ENCODE results near the gene ADGRL2.

DNA sequence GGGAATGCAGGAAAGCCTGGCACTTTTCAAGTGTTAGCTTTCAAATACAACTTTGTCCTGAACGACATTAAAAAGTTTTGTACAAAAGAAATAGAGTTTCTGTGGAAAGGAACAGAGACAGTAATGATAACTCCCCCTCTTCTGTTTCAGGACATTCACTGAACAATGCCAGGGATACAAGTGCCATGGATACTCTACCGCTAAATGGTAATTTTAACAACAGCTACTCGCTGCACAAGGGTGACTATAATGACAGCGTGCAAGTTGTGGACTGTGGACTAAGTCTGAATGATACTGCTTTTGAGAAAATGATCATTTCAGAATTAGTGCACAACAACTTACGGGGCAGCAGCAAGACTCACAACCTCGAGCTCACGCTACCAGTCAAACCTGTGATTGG lies 189.5 kb downstream of the ADGRL2 start:
- TF ChIP-seq, protein P1, sequence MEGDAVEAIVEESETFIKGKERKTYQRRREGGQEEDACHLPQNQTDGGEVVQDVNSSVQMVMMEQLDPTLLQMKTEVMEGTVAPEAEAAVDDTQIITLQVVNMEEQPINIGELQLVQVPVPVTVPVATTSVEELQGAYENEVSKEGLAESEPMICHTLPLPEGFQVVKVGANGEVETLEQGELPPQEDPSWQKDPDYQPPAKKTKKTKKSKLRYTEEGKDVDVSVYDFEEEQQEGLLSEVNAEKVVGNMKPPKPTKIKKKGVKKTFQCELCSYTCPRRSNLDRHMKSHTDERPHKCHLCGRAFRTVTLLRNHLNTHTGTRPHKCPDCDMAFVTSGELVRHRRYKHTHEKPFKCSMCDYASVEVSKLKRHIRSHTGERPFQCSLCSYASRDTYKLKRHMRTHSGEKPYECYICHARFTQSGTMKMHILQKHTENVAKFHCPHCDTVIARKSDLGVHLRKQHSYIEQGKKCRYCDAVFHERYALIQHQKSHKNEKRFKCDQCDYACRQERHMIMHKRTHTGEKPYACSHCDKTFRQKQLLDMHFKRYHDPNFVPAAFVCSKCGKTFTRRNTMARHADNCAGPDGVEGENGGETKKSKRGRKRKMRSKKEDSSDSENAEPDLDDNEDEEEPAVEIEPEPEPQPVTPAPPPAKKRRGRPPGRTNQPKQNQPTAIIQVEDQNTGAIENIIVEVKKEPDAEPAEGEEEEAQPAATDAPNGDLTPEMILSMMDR (IDR thresholded peaks at IDR 0.05), result no peak
- TF ChIP-seq POLR2A (IDR thresholded peaks at IDR 0.05), result no peak

Data from lower leg skin (tissue), 3 donors.